HG02571 (cell line): ENCODE results near the gene FPGT.
A peak's percentile ranks its signal among the peaks of the same experiment; 100 is the strongest.
"Not testable (repeated sequence)": the region's sequence is repeated elsewhere in the genome, so short reads cannot be mapped to it uniquely, and the experiment has no call there.

ENCODE experiments used
- ATAC-seq: cut with Tn5 transposase; IDR thresholded peaks from one replicate; pipeline ENCODE4 v1.9.1; 2021; ENCODE audit warnings: mild to moderate bottlenecking, moderate library complexity; ENCODE audit not compliant: unreplicated experiment

Gene FPGT

GRCh38 chr1:74197657-74198552, at the start of gene FPGT, which contains the start of gene LRRIQ3:
Gene FPGT, plus strand, starts transcription at chr1:74198242. Its CDS starts 37 bp downstream, at chr1:74198279.
Gene LRRIQ3, minus strand, starts transcription at chr1:74198176. Its CDS starts 14,492 bp downstream, at chr1:74183684.
- peak; percentile 96 for ATAC-seq

- no peak for ATAC-seq
Measured at GRCh38 chr1:74160046-74160445, 38.0 kb upstream of the FPGT start.

- ATAC-seq: no peak
Measured at GRCh38 chr1:74161497-74161896, 36.5 kb upstream of the FPGT start.

- no peak for ATAC-seq
Measured at GRCh38 chr1:74162333-74162732, 35.7 kb upstream of the FPGT start.

- not testable (repeated sequence) for ATAC-seq
Measured at GRCh38 chr1:74174423-74174822, 23.6 kb upstream of the FPGT start.

- ATAC-seq: no peak
Measured at GRCh38 chr1:74180490-74180889, 17.6 kb upstream of the FPGT start.

- ATAC-seq: no peak
Measured at GRCh38 chr1:74193908-74194307, 4.1 kb upstream of the FPGT start.

- ATAC-seq: no peak
Measured at GRCh38 chr1:74195339-74195738, 2.7 kb upstream of the FPGT start.

- ATAC-seq: no peak
Measured at GRCh38 chr1:74197255-74197654, 787 bp upstream of the FPGT start.

GRCh38 chr1:74199504-74199903, 1.5 kb downstream of the FPGT start:
- no peak for ATAC-seq

GRCh38 chr1:74205266-74205665, 7.2 kb downstream of the FPGT start:
- no peak for ATAC-seq

GRCh38 chr1:74215229-74215628, 17.2 kb downstream of the FPGT start:
- no peak for ATAC-seq

- ATAC-seq: no peak
Measured at GRCh38 chr1:74222701-74223100, 24.7 kb downstream of the FPGT start.

- ATAC-seq: no peak
Measured at GRCh38 chr1:74223453-74223852, 25.4 kb downstream of the FPGT start.

- no peak for ATAC-seq
Measured at GRCh38 chr1:74235153-74235552, 37.1 kb downstream of the FPGT start, which contains the start of gene TNNI3K. Gene TNNI3K, plus strand, starts transcription at chr1:74235387. Its CDS starts 65 bp downstream, at chr1:74235452.

GRCh38 chr1:74236440-74236839, 38.4 kb downstream of the FPGT start:
- no peak for ATAC-seq

GRCh38 chr1:74237035-74237434, 39.0 kb downstream of the FPGT start:
- no peak for ATAC-seq

GRCh38 chr1:74237787-74238186, 39.7 kb downstream of the FPGT start:
- ATAC-seq: no peak

GRCh38 chr1:74245168-74245772, 47.2 kb downstream of the FPGT start:
- ATAC-seq: no peak

- ATAC-seq: no peak
Measured at GRCh38 chr1:74246315-74246714, 48.3 kb downstream of the FPGT start.

- no peak for ATAC-seq
Measured at GRCh38 chr1:74247881-74248528, 50.0 kb downstream of the FPGT start.
